ENCODE data around the gene IL1R2.

IL1R2 gene

GRCh38 chr2:101969723-101970122 is 22.0 kb upstream of the IL1R2 start:
- Histone ChIP-seq H3K4me3 (ENCODE audit: low read depth, low read length) (no peak overlapping the region), H3K27ac (no peak overlapping the region), H3K9me3 (ENCODE audit: severe bottlenecking) (no peaks in the 10 kb centered on the region), H3K36me3 (no peaks in the 10 kb centered on the region), H3K27me3 (ENCODE audit: insufficient read depth, low read depth, severe bottlenecking) (peaks cover 71% of the 10 kb centered on the region)
- DNase-seq: no peak
- TF ChIP-seq CTCF (IDR thresholded peaks at IDR 0.05; ENCODE audit: low read depth, low read length): no peak

GRCh38 chr2:101970901-101971300 is 20.9 kb upstream of the IL1R2 start:
- H3K4me3 ChIP-seq (ENCODE audit: low read depth, low read length): no peak overlapping the region
- H3K36me3 ChIP-seq: no peaks in the 10 kb centered on the region
- no peak for TF ChIP-seq CTCF (IDR thresholded peaks at IDR 0.05; ENCODE audit: low read depth, low read length)
- no peaks in the 10 kb centered on the region for H3K9me3 ChIP-seq (ENCODE audit: severe bottlenecking)
- no peak overlapping the region for H3K27ac ChIP-seq
- no peak for DNase-seq
- H3K27me3 ChIP-seq (ENCODE audit: insufficient read depth, low read depth, severe bottlenecking): peaks cover 72% of the 10 kb centered on the region

GRCh38 chr2:101971836-101972235 is 19.9 kb upstream of the IL1R2 start:
- Histone ChIP-seq H3K36me3 (no peaks in the 10 kb centered on the region), H3K27ac (no peak overlapping the region), H3K27me3 (ENCODE audit: insufficient read depth, low read depth, severe bottlenecking) (peaks cover 73% of the 10 kb centered on the region), H3K4me3 (ENCODE audit: low read depth, low read length) (no peak overlapping the region), H3K9me3 (ENCODE audit: severe bottlenecking) (no peaks in the 10 kb centered on the region)
- DNase-seq: no peak
- no peak for TF ChIP-seq CTCF (IDR thresholded peaks at IDR 0.05; ENCODE audit: low read depth, low read length)

GRCh38 chr2:101972621-101973434 is 18.9 kb upstream of the IL1R2 start:
- DNase-seq: no peak
- TF ChIP-seq CTCF (IDR thresholded peaks at IDR 0.05; ENCODE audit: low read depth, low read length): no peak
- no peaks in the 10 kb centered on the region for H3K9me3 ChIP-seq (ENCODE audit: severe bottlenecking)
- H3K27me3 ChIP-seq (ENCODE audit: insufficient read depth, low read depth, severe bottlenecking): peaks cover 71% of the 10 kb centered on the region
- H3K27ac ChIP-seq: no peak overlapping the region
- no peaks in the 10 kb centered on the region for H3K36me3 ChIP-seq
- H3K4me3 ChIP-seq (ENCODE audit: low read depth, low read length): no peak overlapping the region

GRCh38 chr2:101974663-101975062 is 17.1 kb upstream of the IL1R2 start:
- Histone ChIP-seq H3K4me3 (ENCODE audit: low read depth, low read length) (no peak overlapping the region), H3K27ac (no peak overlapping the region), H3K9me3 (ENCODE audit: severe bottlenecking) (no peaks in the 10 kb centered on the region), H3K27me3 (ENCODE audit: insufficient read depth, low read depth, severe bottlenecking) (peaks cover 84% of the 10 kb centered on the region), H3K36me3 (no peaks in the 10 kb centered on the region)
- no peak for DNase-seq
- no peak for TF ChIP-seq CTCF (IDR thresholded peaks at IDR 0.05; ENCODE audit: low read depth, low read length)

All from WERI-Rb-1 (cell line).